ENCODE data around the gene FBXO31. TPM values are rescaled to one million over a fixed set of nuclear protein-coding genes. Genes with fewer than 3 reads are reported as not detected.

FBXO31 gene
- total RNA-seq, 6 donors from 2014 or later: 15.9 to 103 (median 31.4) TPM

GRCh38 chr16:87360862-87361610 is 22.5 kb downstream of the FBXO31 start:
- TF ChIP-seq POLR2AphosphoS5 (IDR thresholded peaks at IDR 0.05): no peak
- TF ChIP-seq EP300 (IDR thresholded peaks at IDR 0.05): no peak
- TF ChIP-seq, protein P1, sequence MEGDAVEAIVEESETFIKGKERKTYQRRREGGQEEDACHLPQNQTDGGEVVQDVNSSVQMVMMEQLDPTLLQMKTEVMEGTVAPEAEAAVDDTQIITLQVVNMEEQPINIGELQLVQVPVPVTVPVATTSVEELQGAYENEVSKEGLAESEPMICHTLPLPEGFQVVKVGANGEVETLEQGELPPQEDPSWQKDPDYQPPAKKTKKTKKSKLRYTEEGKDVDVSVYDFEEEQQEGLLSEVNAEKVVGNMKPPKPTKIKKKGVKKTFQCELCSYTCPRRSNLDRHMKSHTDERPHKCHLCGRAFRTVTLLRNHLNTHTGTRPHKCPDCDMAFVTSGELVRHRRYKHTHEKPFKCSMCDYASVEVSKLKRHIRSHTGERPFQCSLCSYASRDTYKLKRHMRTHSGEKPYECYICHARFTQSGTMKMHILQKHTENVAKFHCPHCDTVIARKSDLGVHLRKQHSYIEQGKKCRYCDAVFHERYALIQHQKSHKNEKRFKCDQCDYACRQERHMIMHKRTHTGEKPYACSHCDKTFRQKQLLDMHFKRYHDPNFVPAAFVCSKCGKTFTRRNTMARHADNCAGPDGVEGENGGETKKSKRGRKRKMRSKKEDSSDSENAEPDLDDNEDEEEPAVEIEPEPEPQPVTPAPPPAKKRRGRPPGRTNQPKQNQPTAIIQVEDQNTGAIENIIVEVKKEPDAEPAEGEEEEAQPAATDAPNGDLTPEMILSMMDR (IDR thresholded peaks at IDR 0.05): no peak
- no peak for TF ChIP-seq POLR2A (IDR thresholded peaks at IDR 0.05)
- H3K4me3 ChIP-seq: no peak overlapping the region
- H3K4me1 ChIP-seq: peaks cover 9 to 22% (median 14%) of the 10 kb centered on the region in 4 donors
- H3K9me3 ChIP-seq: no peaks in the 10 kb centered on the region
- 95 to 96% methylated on average over 16 of the region's 16 CpGs for WGBS, 2 donors
- DNase-seq: no peak
- H3K36me3 ChIP-seq: peaks cover 6 to 53% (median 26%) of the 10 kb centered on the region in 4 donors
- no peak overlapping the region for H3K27ac ChIP-seq
- no peaks in the 10 kb centered on the region for H3K27me3 ChIP-seq
- ATAC-seq (ENCODE audit: low FRiP score in 2 of 2): no peak

DNA sequence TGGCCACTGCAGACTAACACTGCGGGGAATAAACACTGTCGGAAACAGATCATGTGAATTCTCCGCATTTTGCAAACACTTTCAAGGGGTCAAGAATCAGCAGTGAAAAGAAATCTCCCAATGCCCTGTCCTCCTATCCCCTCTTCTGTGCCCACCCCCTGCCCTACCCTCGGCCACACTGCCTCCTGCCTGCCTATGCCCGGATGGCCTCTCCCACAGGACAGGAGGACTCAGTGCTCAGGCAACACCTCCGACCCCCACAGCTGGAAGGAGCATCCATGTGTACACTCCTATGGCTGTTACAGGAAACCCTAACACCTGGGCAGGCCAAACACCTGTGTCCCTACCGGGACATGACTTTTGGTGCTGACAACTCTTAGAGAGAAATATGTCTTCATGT is 24.5 kb downstream of the FBXO31 start:
- TF ChIP-seq, protein P1 (IDR thresholded peaks at IDR 0.05): no peak
- no peak for TF ChIP-seq EP300 (IDR thresholded peaks at IDR 0.05)
- 97 to 99% methylated on average over 7 of the region's 7 CpGs for WGBS, 2 donors
- H3K27me3 ChIP-seq: no peaks in the 10 kb centered on the region
- H3K36me3 ChIP-seq: peaks cover 6 to 53% (median 26%) of the 10 kb centered on the region in 4 donors
- peaks cover 4 to 16% (median 7%) of the 10 kb centered on the region in 4 donors for H3K4me1 ChIP-seq
- ATAC-seq (ENCODE audit: low FRiP score in 2 of 2): no peak
- no peaks in the 10 kb centered on the region for H3K9me3 ChIP-seq
- H3K4me3 ChIP-seq: no peak overlapping the region
- no peak overlapping the region for H3K27ac ChIP-seq
- DNase-seq: no peak

DNA sequence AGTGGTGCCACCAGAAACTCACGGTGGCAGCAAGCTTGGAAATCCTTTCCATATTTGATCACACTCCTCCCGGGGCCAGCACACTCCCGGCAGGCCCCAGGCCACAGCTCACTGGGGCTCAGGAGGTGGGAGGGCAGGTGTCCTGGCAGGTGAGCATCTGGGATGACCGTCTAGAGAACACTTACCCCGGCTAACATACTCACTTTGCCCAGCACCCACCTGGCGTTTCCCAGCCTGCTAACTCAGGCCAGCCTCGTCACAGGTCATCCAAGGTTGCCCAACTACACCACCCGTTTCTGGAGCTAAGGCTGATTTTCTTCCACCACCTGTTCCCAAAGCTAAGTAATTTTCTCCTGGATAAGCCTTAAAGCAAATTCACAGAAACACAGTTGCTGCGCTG is 24.9 kb downstream of the FBXO31 start:
- DNase-seq (no peak), ATAC-seq (ENCODE audit: low FRiP score in 2 of 2) (no peak)
- H3K27ac ChIP-seq: no peak overlapping the region
- peaks cover 0 to 12% (median 5%) of the 10 kb centered on the region in 4 donors for H3K4me1 ChIP-seq
- no peaks in the 10 kb centered on the region for H3K9me3 ChIP-seq
- WGBS, 2 donors: 90 to 91% methylated on average over 6 to 9 of the region's 9 CpGs
- peaks cover 6 to 53% (median 26%) of the 10 kb centered on the region in 4 donors for H3K36me3 ChIP-seq
- TF ChIP-seq, protein P1 (IDR thresholded peaks at IDR 0.05): no peak
- no peak for TF ChIP-seq EP300 (IDR thresholded peaks at IDR 0.05)
- no peak for TF ChIP-seq POLR2A (IDR thresholded peaks at IDR 0.05)
- no peak for TF ChIP-seq POLR2AphosphoS5 (IDR thresholded peaks at IDR 0.05)
- H3K4me3 ChIP-seq: no peak overlapping the region
- H3K27me3 ChIP-seq: no peaks in the 10 kb centered on the region

GRCh38 chr16:87358250-87358649 is 25.3 kb downstream of the FBXO31 start:
- H3K9me3 ChIP-seq: no peaks in the 10 kb centered on the region
- TF ChIP-seq, protein P1 (IDR thresholded peaks at IDR 0.05): no peak
- no peak for TF ChIP-seq EP300 (IDR thresholded peaks at IDR 0.05)
- TF ChIP-seq POLR2A (IDR thresholded peaks at IDR 0.05): no peak
- TF ChIP-seq POLR2AphosphoS5 (IDR thresholded peaks at IDR 0.05): no peak
- 90 to 91% methylated on average over 15 to 17 of the region's 17 CpGs for WGBS, 2 donors
- peaks cover 6 to 53% (median 26%) of the 10 kb centered on the region in 4 donors for H3K36me3 ChIP-seq
- H3K27me3 ChIP-seq: no peaks in the 10 kb centered on the region
- peaks cover 0 to 8% (median 1%) of the 10 kb centered on the region in 4 donors for H3K4me1 ChIP-seq
- ATAC-seq (ENCODE audit: low FRiP score in 2 of 2) (no peak), DNase-seq (no peak)
- H3K4me3 ChIP-seq: no peak overlapping the region
- H3K27ac ChIP-seq: no peak overlapping the region

- Histone ChIP-seq H3K9me3 (no peaks in the 10 kb centered on the region), H3K4me3 (no peak overlapping the region), H3K27ac (no peak overlapping the region), H3K4me1 (no peaks in the 10 kb centered on the region), H3K36me3 (peaks cover 6 to 48% (median 24%) of the 10 kb centered on the region in 4 donors), H3K27me3 (no peaks in the 10 kb centered on the region)
- TF ChIP-seq POLR2AphosphoS5 (IDR thresholded peaks at IDR 0.05) (no peak), POLR2A (IDR thresholded peaks at IDR 0.05) (no peak), EP300 (IDR thresholded peaks at IDR 0.05) (no peak)
- TF ChIP-seq, protein P1 (IDR thresholded peaks at IDR 0.05): no peak
- WGBS, 2 donors: 95 to 96% methylated on average over 4 to 8 of the region's 8 CpGs
- DNase-seq (no peak), ATAC-seq (ENCODE audit: low FRiP score in 2 of 2) (no peak)
These were observed 27.1 kb downstream of the FBXO31 start for GRCh38 chr16:87356491-87356853.
